HepG2 (cell line): ENCODE measurements around the gene TXN2. TPM values are rescaled to one million over a fixed set of nuclear protein-coding genes. Genes with fewer than 3 reads are reported as not detected.
A peak's percentile ranks its signal among the peaks of the same experiment; 100 is the strongest.

Experiments
- ATF5 ChIP-seq: sonication (generic); formaldehyde crosslinking; IDR thresholded peaks from 2 replicates; pipeline ENCODE4 v1.4.0; 2020; ENCODE audit warnings: mild to moderate bottlenecking, low read depth, missing genetic modification reagents
- CCAR2 ChIP-seq: fragments of 200-400 bp; formaldehyde crosslinking; optimal IDR thresholded peaks from 2 replicates; pipeline ENCODE3; 2018; ENCODE audit warnings: low read depth, mild to moderate bottlenecking, low read length, moderate library complexity
- CEBPZ ChIP-seq: IDR thresholded peaks from 2 replicates; pipeline ENCODE4 v1.6.1; 2012; ENCODE audit warnings: low read length, improper control_type of control experiment
- FOSL2 ChIP-seq: sonication (generic); formaldehyde crosslinking; IDR thresholded peaks from 2 replicates; pipeline ENCODE4 v1.4.0; 2020; ENCODE audit warnings: missing genetic modification reagents
- ISX ChIP-seq: sonication (generic); formaldehyde crosslinking; conservative IDR thresholded peaks from 2 replicates; pipeline ENCODE4 v1.5.0; 2020; ENCODE audit warnings: missing genetic modification reagents
- SIN3B ChIP-seq: fragments of 150-350 bp; IDR thresholded peaks from 2 replicates; pipeline ENCODE4 v1.6.1; 2014; ENCODE audit warnings: low read length
- SNAI1 ChIP-seq: sonication (generic); formaldehyde crosslinking; IDR thresholded peaks from 2 replicates; pipeline ENCODE4 v1.5.0; 2020; ENCODE audit warnings: mild to moderate bottlenecking, missing genetic modification reagents, borderline replicate concordance
- SSRP1 ChIP-seq: IDR thresholded peaks from 2 replicates; pipeline ENCODE4 v1.6.1; 2016; ENCODE audit warnings: control low read depth
- TCF12 ChIP-seq, 2 experiments: fragments of 450-650 bp in 1 of 2; sonication (generic) in 1 of 2; formaldehyde crosslinking in 1 of 2; IDR thresholded peaks; 2 replicates each; pipeline versions ENCODE4 v1.6.1 to v1.8.0; 2017 to 2022; ENCODE audit warnings: antibody characterized with exemption in 1 of 2, mild to moderate bottlenecking in 1 of 2, missing genetic modification reagents in 1 of 2, moderate library complexity in 1 of 2
- UBTF ChIP-seq: sonication (generic); formaldehyde crosslinking; IDR thresholded peaks from 2 replicates; pipeline ENCODE4 v1.4.0; 2020; ENCODE audit warnings: mild to moderate bottlenecking, missing genetic modification reagents
- ZBTB46 ChIP-seq: sonication (generic); formaldehyde crosslinking; IDR thresholded peaks from 2 replicates; pipeline ENCODE4 v1.4.0; 2020; ENCODE audit warnings: mild to moderate bottlenecking, missing genetic modification reagents, borderline replicate concordance
- ZHX1 ChIP-seq: sonication (generic); formaldehyde crosslinking; IDR thresholded peaks from 2 replicates; pipeline ENCODE4 v1.8.1; 2022; ENCODE audit warnings: low read depth, mild to moderate bottlenecking, missing genetic modification reagents
- ZNF20 ChIP-seq: sonication (generic); formaldehyde crosslinking; IDR thresholded peaks from 2 replicates; pipeline ENCODE4 v1.4.0; 2020; ENCODE audit warnings: mild to moderate bottlenecking, moderate library complexity, missing genetic modification reagents
- ZNF3 ChIP-seq: IDR thresholded peaks from 2 replicates; pipeline ENCODE4 v1.7.0; 2017; ENCODE audit warnings: inconsistent platforms
- ZNF644 ChIP-seq: IDR thresholded peaks from 2 replicates; pipeline ENCODE4 v1.6.1; 2016; ENCODE audit warnings: low read depth
- ZNF780A ChIP-seq: sonication (generic); formaldehyde crosslinking; IDR thresholded peaks from 2 replicates; pipeline ENCODE4 v1.8.0; 2022; ENCODE audit warnings: mild to moderate bottlenecking, missing genetic modification reagents, moderate library complexity
- ZNF781 ChIP-seq: sonication (generic); formaldehyde crosslinking; IDR thresholded peaks from 2 replicates; pipeline ENCODE4 v1.5.1; 2020; ENCODE audit warnings: borderline replicate concordance, mild to moderate bottlenecking, missing genetic modification reagents; ENCODE audit errors: not compliant biosample characterization
- polyA plus RNA-seq, 8 experiments: library from polyadenylated mRNA; depleted of rRNA in 3 of 8; stranded (reverse) in 7 of 8; unstranded in 1 of 8; fragments of >200 nt; fragmentation: Illumina TruSeq in 4 of 8; extraction: Trizol in 4 of 8; gene quantifications; 2 replicates each; pipeline versions ENCODE4 v1.2.1 to v1.2.3, GENCODE V29; 2011 to 2016; ENCODE audit warnings: low read depth in 4 of 8, missing spikeins in 1 of 8, mixed read lengths in 1 of 8; ENCODE audit not compliant: insufficient read depth in 1 of 8
- total RNA-seq, 5 experiments: library from RNA; depleted of rRNA; stranded (reverse); fragments of >200 nt; fragmentation: Illumina TruSeq; extraction: Trizol; gene quantifications; 2 replicates each; pipeline ENCODE4 v1.2.3, GENCODE V29; 2016; ENCODE audit warnings: low read depth in 1 of 5

Gene TXN2
- total and polyA plus RNA-seq, 2 of the 13 experiments (the other 11 are each of a cell fraction or from before 2014, with no cell fraction given): 41.4 to 109 TPM

GRCh38 chr22:36481393-36482168 lies at the start of gene TXN2 (continued):
- TF ChIP-seq ZHX1 (CRISPR knock-in tag): 0 out of 2 replicates have a peak, but pooled peaks have one; percentile 57
- TF ChIP-seq ZNF780A (CRISPR knock-in tag): 0 out of 2 replicates have a peak, but pooled peaks have one; percentile 61
- no peak for TF ChIP-seq TCF12 (IDR thresholded peaks at IDR 0.05)
- 0 out of 2 replicates have a peak, but pooled peaks have one; percentile 32 for TF ChIP-seq TCF12 (CRISPR knock-in tag; IDR thresholded peaks at IDR 0.05)
- peak; percentile 53 for TF ChIP-seq ZNF781
- TF ChIP-seq ATF5 (CRISPR knock-in tag): no peak
- TF ChIP-seq SSRP1: 0 out of 2 replicates have a peak, but pooled peaks have one; percentile 2
- TF ChIP-seq ISX (CRISPR knock-in tag): no peak; the same call in 1 of the 2 replicates
- 0 out of 2 replicates have a peak, but pooled peaks have one; percentile 44 for TF ChIP-seq UBTF
- TF ChIP-seq FOSL2 (CRISPR knock-in tag): no peak
- no peak for TF ChIP-seq CCAR2
- no peak for TF ChIP-seq CEBPZ
- TF ChIP-seq ZNF644 (CRISPR knock-in tag): no peak
- no peak for TF ChIP-seq SNAI1 (CRISPR knock-in tag)
- TF ChIP-seq ZNF20 (CRISPR knock-in tag): 0 out of 2 replicates have a peak, but pooled peaks have one; percentile 58
- TF ChIP-seq ZNF3 (CRISPR knock-in tag): 0 out of 2 replicates have a peak, but pooled peaks have one; percentile 4
- TF ChIP-seq ZBTB46: no peak
- no peak; the same call in 1 of the 2 replicates for TF ChIP-seq SIN3B
